ENCODE data around the gene MALRD1. TPM values are rescaled to one million over a fixed set of nuclear protein-coding genes. Genes with fewer than 3 reads are reported as not detected.

MALRD1 gene
- total and polyA plus RNA-seq, 2 donors (not counting 1 experiment from before 2014, with no cell fraction given) = 0.62 to 1.7 TPM

DNA sequence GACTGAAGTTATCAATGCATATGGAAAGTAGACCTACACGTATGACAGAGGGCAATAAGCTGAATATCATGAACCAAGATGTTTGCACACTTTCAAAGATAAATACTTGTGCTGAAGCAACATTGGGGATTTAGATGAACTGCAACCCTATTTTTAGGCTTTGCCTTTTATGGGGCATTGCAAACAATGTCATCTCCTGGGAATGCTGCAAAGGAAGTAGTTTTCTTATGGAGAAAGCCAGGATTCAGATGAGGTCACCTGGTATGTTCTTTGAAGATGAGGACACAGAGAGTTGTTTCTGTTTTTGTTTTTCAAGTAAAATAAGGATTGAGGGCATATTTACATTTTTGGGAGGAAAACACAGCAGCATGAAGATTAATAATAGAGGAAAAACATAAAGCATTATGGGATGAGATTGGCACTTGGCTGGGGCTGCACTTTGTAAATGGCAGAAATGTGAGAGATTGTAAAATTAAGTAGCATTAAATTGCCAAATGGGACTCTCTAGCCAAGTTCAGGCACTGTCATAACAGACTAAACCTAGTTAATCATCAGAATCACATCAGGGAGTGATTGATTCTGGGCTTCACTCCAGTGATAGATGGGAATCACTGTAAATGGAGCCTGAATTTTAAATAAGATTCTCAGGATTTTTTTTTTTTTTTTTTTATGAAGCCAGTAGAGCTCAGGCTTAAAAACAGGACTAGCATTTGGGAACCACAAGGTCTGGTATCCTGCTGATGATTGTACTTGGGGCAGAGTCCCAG is 63.1 kb downstream of the MALRD1 start:
- Histone ChIP-seq H3K4me3 (replicated peaks in 1 of 4; ENCODE audit: control extremely low read depth in 1 of 4, insufficient read depth in 1 of 4, low read depth in 3 of 4, low read length in 4 of 4) (no peak overlapping the region), H3K9ac (ENCODE audit: insufficient read depth, low read length) (no peak overlapping the region), H3K4me2 (ENCODE audit: extremely low read depth, insufficient read depth, low read length) (no peak overlapping the region), H2AFZ (ENCODE audit: low read length) (no peak overlapping the region), H3K27ac (ENCODE audit: insufficient read depth, low read length) (no peak overlapping the region), H3K9me3 (ENCODE audit: control insufficient read depth, insufficient read depth, low read depth, low read length) (no peaks in the 10 kb centered on the region), H4K20me1 (ENCODE audit: control insufficient read depth, extremely low read depth, insufficient read depth, low read length) (no peaks in the 10 kb centered on the region), H3K27me3 (ENCODE audit: control insufficient read depth, insufficient read depth, low read length) (no peaks in the 10 kb centered on the region), H3K36me3 (ENCODE audit: control insufficient read depth, insufficient read depth, low read length) (no peaks in the 10 kb centered on the region), H3K79me2 (ENCODE audit: control insufficient read depth, insufficient read depth, low read length) (no peaks in the 10 kb centered on the region), H3K4me1 (ENCODE audit: control insufficient read depth, extremely low read depth, insufficient read depth, low read length) (no peaks in the 10 kb centered on the region)
- TF ChIP-seq, protein P1, sequence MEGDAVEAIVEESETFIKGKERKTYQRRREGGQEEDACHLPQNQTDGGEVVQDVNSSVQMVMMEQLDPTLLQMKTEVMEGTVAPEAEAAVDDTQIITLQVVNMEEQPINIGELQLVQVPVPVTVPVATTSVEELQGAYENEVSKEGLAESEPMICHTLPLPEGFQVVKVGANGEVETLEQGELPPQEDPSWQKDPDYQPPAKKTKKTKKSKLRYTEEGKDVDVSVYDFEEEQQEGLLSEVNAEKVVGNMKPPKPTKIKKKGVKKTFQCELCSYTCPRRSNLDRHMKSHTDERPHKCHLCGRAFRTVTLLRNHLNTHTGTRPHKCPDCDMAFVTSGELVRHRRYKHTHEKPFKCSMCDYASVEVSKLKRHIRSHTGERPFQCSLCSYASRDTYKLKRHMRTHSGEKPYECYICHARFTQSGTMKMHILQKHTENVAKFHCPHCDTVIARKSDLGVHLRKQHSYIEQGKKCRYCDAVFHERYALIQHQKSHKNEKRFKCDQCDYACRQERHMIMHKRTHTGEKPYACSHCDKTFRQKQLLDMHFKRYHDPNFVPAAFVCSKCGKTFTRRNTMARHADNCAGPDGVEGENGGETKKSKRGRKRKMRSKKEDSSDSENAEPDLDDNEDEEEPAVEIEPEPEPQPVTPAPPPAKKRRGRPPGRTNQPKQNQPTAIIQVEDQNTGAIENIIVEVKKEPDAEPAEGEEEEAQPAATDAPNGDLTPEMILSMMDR (conservative IDR thresholded peaks at IDR 0.05 in 1 of 2, IDR thresholded peaks at IDR 0.05 in 1 of 2; ENCODE audit: low read depth in 1 of 2, low read length in 2 of 2) = no peak
- TF ChIP-seq EZH2 (IDR thresholded peaks at IDR 0.05; ENCODE audit: low read length, missing control alignments) = no peak
- DNase-seq (ENCODE audit: low read depth in 2 of 2) = peak; percentile 22 to 66

DNA sequence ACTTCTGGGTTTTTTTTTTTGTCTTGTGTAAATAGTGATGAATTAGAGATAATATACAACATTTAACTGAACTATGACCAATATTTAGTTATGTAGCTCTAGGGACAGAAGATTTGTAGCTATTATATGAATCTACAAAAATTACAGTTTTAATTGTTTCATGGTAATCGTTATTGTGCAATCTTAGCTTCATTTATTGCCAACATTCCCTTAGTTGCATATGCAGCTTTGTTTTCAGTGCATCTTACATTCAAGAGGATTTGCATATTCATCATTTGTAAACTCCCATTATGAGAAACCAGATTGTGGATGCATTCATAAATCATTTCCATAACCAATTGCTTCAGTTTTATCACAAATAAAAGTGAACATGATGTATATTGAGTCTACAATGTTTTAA is 68.8 kb downstream of the MALRD1 start:
- Histone ChIP-seq H3K27me3 (ENCODE audit: control insufficient read depth, insufficient read depth, low read length) (no peaks in the 10 kb centered on the region), H3K4me3 (replicated peaks in 1 of 4; ENCODE audit: control extremely low read depth in 1 of 4, insufficient read depth in 1 of 4, low read depth in 3 of 4, low read length in 4 of 4) (no peak overlapping the region), H4K20me1 (ENCODE audit: control insufficient read depth, extremely low read depth, insufficient read depth, low read length) (no peaks in the 10 kb centered on the region), H3K36me3 (ENCODE audit: control insufficient read depth, insufficient read depth, low read length) (no peaks in the 10 kb centered on the region), H3K9me3 (ENCODE audit: control insufficient read depth, insufficient read depth, low read depth, low read length) (no peaks in the 10 kb centered on the region), H2AFZ (ENCODE audit: low read length) (no peak overlapping the region), H3K4me1 (ENCODE audit: control insufficient read depth, extremely low read depth, insufficient read depth, low read length) (no peaks in the 10 kb centered on the region), H3K27ac (ENCODE audit: insufficient read depth, low read length) (no peak overlapping the region), H3K4me2 (ENCODE audit: extremely low read depth, insufficient read depth, low read length) (no peak overlapping the region), H3K79me2 (ENCODE audit: control insufficient read depth, insufficient read depth, low read length) (no peaks in the 10 kb centered on the region), H3K9ac (ENCODE audit: insufficient read depth, low read length) (no peak overlapping the region)
- no peak for TF ChIP-seq EZH2 (IDR thresholded peaks at IDR 0.05; ENCODE audit: low read length, missing control alignments)
- TF ChIP-seq, protein P1 (conservative IDR thresholded peaks at IDR 0.05 in 1 of 2, IDR thresholded peaks at IDR 0.05 in 1 of 2; ENCODE audit: low read depth in 1 of 2, low read length in 2 of 2) = no peak
- no peak for DNase-seq (ENCODE audit: low read depth in 2 of 2)

DNA sequence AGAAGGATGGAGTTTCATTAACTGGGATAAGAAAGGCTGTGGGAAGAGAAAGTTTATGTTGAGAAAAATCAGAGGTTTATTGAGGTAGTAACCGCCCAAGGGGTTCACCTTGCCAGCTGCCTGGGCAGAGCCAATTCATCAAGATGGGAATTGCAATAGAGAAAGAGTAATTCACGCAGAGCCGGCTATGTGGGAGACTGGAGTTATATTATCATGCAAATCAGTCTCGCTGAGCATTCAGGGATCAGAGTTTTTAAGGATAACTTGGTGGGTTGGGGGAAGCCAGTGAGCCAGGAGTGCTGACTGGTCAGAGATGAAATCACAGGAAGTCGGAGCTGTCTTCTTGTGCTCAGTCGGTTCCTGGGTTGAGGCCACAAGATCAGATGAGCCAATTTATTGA is 70.6 kb downstream of the MALRD1 start:
- Histone ChIP-seq H2AFZ (ENCODE audit: low read length) (no peak overlapping the region), H3K4me3 (replicated peaks in 1 of 4; ENCODE audit: control extremely low read depth in 1 of 4, insufficient read depth in 1 of 4, low read depth in 3 of 4, low read length in 4 of 4) (no peak overlapping the region), H3K36me3 (ENCODE audit: control insufficient read depth, insufficient read depth, low read length) (no peaks in the 10 kb centered on the region), H3K9me3 (ENCODE audit: control insufficient read depth, insufficient read depth, low read depth, low read length) (no peaks in the 10 kb centered on the region), H3K27me3 (ENCODE audit: control insufficient read depth, insufficient read depth, low read length) (no peaks in the 10 kb centered on the region), H3K4me2 (ENCODE audit: extremely low read depth, insufficient read depth, low read length) (no peak overlapping the region), H3K9ac (ENCODE audit: insufficient read depth, low read length) (no peak overlapping the region), H3K79me2 (ENCODE audit: control insufficient read depth, insufficient read depth, low read length) (no peaks in the 10 kb centered on the region), H3K4me1 (ENCODE audit: control insufficient read depth, extremely low read depth, insufficient read depth, low read length) (no peaks in the 10 kb centered on the region), H4K20me1 (ENCODE audit: control insufficient read depth, extremely low read depth, insufficient read depth, low read length) (no peaks in the 10 kb centered on the region), H3K27ac (ENCODE audit: insufficient read depth, low read length) (no peak overlapping the region)
- no peak for DNase-seq (ENCODE audit: low read depth in 2 of 2)
- TF ChIP-seq, protein P1 (conservative IDR thresholded peaks at IDR 0.05 in 1 of 2, IDR thresholded peaks at IDR 0.05 in 1 of 2; ENCODE audit: low read depth in 1 of 2, low read length in 2 of 2) = no peak
- no peak for TF ChIP-seq EZH2 (IDR thresholded peaks at IDR 0.05; ENCODE audit: low read length, missing control alignments)

Measured in fibroblast of lung (primary cell).